Adrenal gland (tissue), 12 donors: ENCODE data around the gene KLHL26. TPM values are rescaled to one million over a fixed set of nuclear protein-coding genes. Genes with fewer than 3 reads are reported as not detected.
"Not testable (repeated sequence)": the region's sequence is repeated elsewhere in the genome, so short reads cannot be mapped to it uniquely, and the experiment has no call there.

Experiments
- DNase-seq, 7 donors: peaks; one replicate each; pipeline ENCODE4 v3.0.0-alpha.2; 2019 to 2020
- H3K27ac ChIP-seq, 5 donors: fragments of 200-600 bp; sonication (generic) in 4 of 5; 1 replicate in 3 of 5; 2 replicates in 2 of 5; pipeline versions ENCODE4 v1.5.1 to v1.8.0; 2016 to 2020; ENCODE audit warnings: mild to moderate bottlenecking in 1 of 5
- H3K27me3 ChIP-seq: fragments of 200-600 bp; 2 replicates; pipeline ENCODE4 v1.8.0; 2021
- H3K36me3 ChIP-seq, 2 donors: fragments of 200-600 bp; replicated peaks in 1 of 2; 1 replicate in 1 of 2; 2 replicates in 1 of 2; pipeline versions ENCODE4 v1.5.1 to v1.8.0; 2018 to 2022
- H3K4me1 ChIP-seq, 2 donors: fragments of 200-600 bp; replicated peaks in 1 of 2; 1 replicate in 1 of 2; 2 replicates in 1 of 2; pipeline versions ENCODE4 v1.5.1 to v1.8.0; 2018 to 2021
- H3K4me3 ChIP-seq, 4 donors: fragments of 200-600 bp; sonication (generic) in 3 of 4; one replicate each; pipeline ENCODE4 v1.5.1; 2016 to 2018
- H3K9me3 ChIP-seq, 3 donors: fragments of 200-600 bp; sonication (generic) in 1 of 3; replicated peaks in 1 of 3; 1 replicate in 2 of 3; 2 replicates in 1 of 3; pipeline versions ENCODE4 v1.5.1 to v1.8.0; 2016 to 2021
- CTCF ChIP-seq, 6 experiments: fragments of 450-650 bp in 4 of 6; fragments of 200-600 bp in 2 of 6; sonication (generic) in 1 of 6; IDR thresholded peaks; 1 replicate in 5 of 6; 2 replicates in 1 of 6; pipeline versions ENCODE4 v1.5.1 to v1.8.0; 2016 to 2021; ENCODE audit warnings: antibody characterized with exemption in 6 of 6, mild to moderate bottlenecking in 2 of 6, moderate library complexity in 1 of 6
- POLR2A ChIP-seq, 2 donors: fragments of 450-650 bp; IDR thresholded peaks; one replicate each; pipeline ENCODE4 v1.6.1; 2017; ENCODE audit warnings: antibody characterized with exemption in 2 of 2, mild to moderate bottlenecking in 2 of 2, moderate library complexity in 1 of 2
- WGBS, 4 donors: extraction: QIAGEN DNeasy Blood & Tissue Kit in 2 of 4; methylation state at CpG; one replicate each; pipeline versions ENCODE4 v1.1.5 to v1.1.7; 2013 to 2017; 5-methylcytosine and 5-hydroxymethylcytosine counted together
- intact Hi-C, 2 donors: fragments of 100-400 bp; cut with DNase I; formaldehyde crosslinking; loops; one replicate each; pipeline versions ENCODE4 v1.14.1 to v1.15.0; 2022 to 2023
- polyA plus RNA-seq, 3 donors: library from polyadenylated mRNA; stranded (reverse); fragments of 200-250 nt in 2 of 3; fragments of 350-450 nt in 1 of 3; fragmentation: Illumina TruSeq in 1 of 3; extraction: RNeasy Lipid Tissue Mini Kit (QIAGEN cat#74804) in 1 of 3; gene quantifications; one replicate each; pipeline ENCODE4 v1.2.3, GENCODE V29; 2013 to 2014
- total RNA-seq, 9 donors: library from RNA; depleted of rRNA in 4 of 9; stranded (reverse); fragments of >200 nt in 4 of 9; fragments of 120-200 nt in 1 of 9; fragmentation: NEBNext Ultra II Directional in 1 of 9; extraction: Animal tissue kit (Norgen Biotek cat#: 25700) in 1 of 9; gene quantifications; one replicate each; pipeline versions ENCODE4 v1.1.0 to v1.2.4, GENCODE V29; 2013 to 2023
- donor health status: healthy with polysubstance abuse.
- donor health status: Bipolar disorder and iron deficiency.
- donor health status: DM: yes; HTN: yes; CAD: no.
- donor health status: DM: no; HTN: no; CAD: no.
- donor health status: DM: no; HTN: no; CAD: no.
- donor health status: DM: yes; HTN: yes; CAD: no.

The KLHL26 gene
- total and polyA plus RNA-seq, 12 donors = 1.4 to 15.2 (median 8.2) TPM

- 54 to 63% (median 57%) methylated on average over 4 to 5 of the region's 5 CpGs for WGBS, 4 donors
- peaks cover 12 to 16% of the 10 kb centered on the region in 2 donors for H3K4me1 ChIP-seq
Observed at GRCh38 chr19:18675779-18676178, 39.0 kb downstream of the KLHL26 start.

GRCh38 chr19:18676692-18677091, 39.9 kb downstream of the KLHL26 start:
- intact Hi-C loops = loop anchor here in 1 of 2 donors (10.0 kb wide), 1 partner anchor 232 kb away; no protein-coding TSS in a partner anchor
- no peak overlapping the region for H3K27ac ChIP-seq
- no peaks in the 10 kb centered on the region for H3K9me3 ChIP-seq
- WGBS, 4 donors = 82 to 90% (median 82%) methylated on average over 7 of the region's 7 CpGs
- no peak for TF ChIP-seq POLR2A (IDR thresholded peaks at IDR 0.05)
- TF ChIP-seq CTCF (IDR thresholded peaks at IDR 0.05) = no peak
- no peaks in the 10 kb centered on the region for H3K27me3 ChIP-seq
- DNase-seq = no peak
- H3K4me3 ChIP-seq = no peak overlapping the region
- H3K36me3 ChIP-seq = no peaks in the 10 kb centered on the region
- H3K4me1 ChIP-seq = peaks cover 12 to 16% of the 10 kb centered on the region in 2 donors

More at GRCh38 chr19:18675779-18676178, 39.0 kb downstream of the KLHL26 start:
- Histone ChIP-seq H3K27ac (no peak overlapping the region), H3K27me3 (no peaks in the 10 kb centered on the region), H3K4me3 (no peak overlapping the region), H3K36me3 (no peaks in the 10 kb centered on the region), H3K9me3 (no peaks in the 10 kb centered on the region)
- TF ChIP-seq POLR2A (IDR thresholded peaks at IDR 0.05) (no peak), CTCF (IDR thresholded peaks at IDR 0.05) (peak in 5 of 6 experiments; percentile 16 to 50 (median 39))
- DNase-seq = no peak
- intact Hi-C loops = loop anchor here in 1 of 2 donors (10.0 kb wide), 1 partner anchor 231 kb away; no protein-coding TSS in a partner anchor

- 76 to 83% (median 80%) methylated on average over 11 to 13 of the region's 13 CpGs for WGBS, 4 donors
- intact Hi-C loops = loop anchor here in 1 of 2 donors (10.0 kb wide), 1 partner anchor 232 kb away; no protein-coding TSS in a partner anchor
Observed at GRCh38 chr19:18677156-18677555, 40.3 kb downstream of the KLHL26 start.

GRCh38 chr19:18680148-18680547, 43.3 kb downstream of the KLHL26 start:
- H3K9me3 ChIP-seq, H3K36me3 ChIP-seq, DNase-seq, H3K27ac ChIP-seq, H3K4me3 ChIP-seq, H3K27me3 ChIP-seq, intact Hi-C loops: not testable (repeated sequence)
- 75 to 100% (median 98%) methylated on average over 1 of the region's 1 CpG for WGBS, 4 donors
- H3K4me1 ChIP-seq = peaks cover 12 to 31% of the 10 kb centered on the region in 2 donors

More at GRCh38 chr19:18677156-18677555, 40.3 kb downstream of the KLHL26 start:
- no peak for DNase-seq
- Histone ChIP-seq H3K36me3 (no peaks in the 10 kb centered on the region), H3K9me3 (no peaks in the 10 kb centered on the region), H3K4me1 (peaks cover 12 to 16% of the 10 kb centered on the region in 2 donors), H3K27ac (no peak overlapping the region), H3K27me3 (no peaks in the 10 kb centered on the region), H3K4me3 (no peak overlapping the region)
- TF ChIP-seq POLR2A (IDR thresholded peaks at IDR 0.05) = no peak
- no peak for TF ChIP-seq CTCF (IDR thresholded peaks at IDR 0.05)

GRCh38 chr19:18682807-18683108, 45.9 kb downstream of the KLHL26 start:
- H3K4me3 ChIP-seq = peak overlapping the region in 1 of 4 donors; percentile 78
- no peaks in the 10 kb centered on the region for H3K27me3 ChIP-seq
- peak overlapping the region in 4 of 5 donors; percentile 68 to 94 (median 83) for H3K27ac ChIP-seq
- TF ChIP-seq POLR2A (IDR thresholded peaks at IDR 0.05) = no peak
- no peak for TF ChIP-seq CTCF (IDR thresholded peaks at IDR 0.05)
- H3K9me3 ChIP-seq = no peaks in the 10 kb centered on the region
- 33 to 38% (median 37%) methylated on average over 8 of the region's 8 CpGs for WGBS, 4 donors
- intact Hi-C loops = no loop called here
- no peaks in the 10 kb centered on the region for H3K36me3 ChIP-seq
- no peak for DNase-seq
- peaks cover 7 to 25% of the 10 kb centered on the region in 2 donors for H3K4me1 ChIP-seq
